Stimulated activated CD8-positive, alpha-beta memory T cell treated with anti-CD3 and anti-CD28 coated beads, Interleukin-4, amount 100 ng/mL, for 24 hours (primary cell): ENCODE data around the gene DNM3.

Experiments used
- DNase-seq: peaks from one replicate; pipeline ENCODE4 v3.0.0-alpha.2; 2020; ENCODE audit warnings: low read depth

DNM3 gene

GRCh38 chr1:172107316-172107975 lies 266.1 kb downstream of the DNM3 start:
- DNase-seq: no peak

GRCh38 chr1:172108161-172108893 lies 267.0 kb downstream of the DNM3 start:
- no peak for DNase-seq

DNA sequence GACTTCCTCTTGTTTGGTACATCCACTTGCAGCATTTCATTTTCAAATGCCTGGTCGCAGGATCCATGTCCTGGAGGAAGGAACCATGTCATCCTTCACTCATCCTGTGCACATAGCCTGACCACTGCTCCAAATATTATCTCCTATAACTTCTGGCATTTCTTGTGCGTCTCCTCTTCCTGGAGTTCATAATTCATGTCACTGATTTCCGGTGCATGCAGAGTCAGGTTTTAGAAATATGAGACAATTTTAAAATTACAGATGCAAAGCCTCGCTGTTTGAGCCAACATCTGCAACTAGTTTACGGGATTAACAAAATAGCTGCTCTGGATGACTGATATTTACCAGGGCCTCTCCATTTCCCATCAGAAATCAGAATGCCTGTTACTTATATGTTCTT lies 268.1 kb downstream of the DNM3 start:
- DNase-seq: no peak

DNA sequence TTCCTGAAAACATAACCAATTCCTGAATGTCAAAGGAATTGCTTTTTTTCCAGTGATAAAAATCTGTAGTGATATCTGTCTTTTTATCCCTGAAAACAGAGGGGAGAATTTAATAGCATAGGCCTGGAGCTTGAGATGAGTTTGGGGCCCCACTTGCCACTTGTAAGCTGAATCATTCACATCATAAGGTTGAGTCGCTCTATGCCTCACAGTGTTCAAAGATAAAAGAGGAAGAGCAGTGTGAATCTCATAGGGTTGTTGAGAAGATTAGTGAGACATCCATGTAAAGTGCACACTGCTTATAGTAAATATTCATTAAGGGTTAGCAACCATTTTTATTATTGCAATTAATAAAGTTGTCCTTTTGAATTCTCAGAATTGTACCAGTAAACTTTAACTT lies 271.3 kb downstream of the DNM3 start:
- DNase-seq: no peak

DNA sequence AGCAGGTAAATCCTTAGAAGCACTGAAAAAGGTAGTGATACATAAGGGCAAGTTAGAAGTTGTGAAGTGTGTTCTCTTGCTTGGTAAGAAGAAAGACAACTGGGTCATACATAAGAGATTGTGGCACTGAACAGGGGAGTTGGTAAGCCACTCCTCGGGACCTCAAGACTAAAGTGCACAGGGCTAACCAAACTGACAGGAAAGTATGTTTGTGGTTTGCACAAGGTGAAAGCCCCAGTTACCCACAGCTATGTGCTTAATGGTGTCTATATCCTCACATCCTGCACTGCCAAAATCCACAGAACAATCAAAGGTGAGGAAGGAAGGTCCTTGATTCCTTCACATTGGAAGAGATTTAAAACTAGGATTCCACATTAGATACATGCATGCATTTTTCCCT lies 276.5 kb downstream of the DNM3 start:
- DNase-seq: no peak

GRCh38 chr1:172118618-172119017 lies 277.3 kb downstream of the DNM3 start:
- DNase-seq: no peak

DNA sequence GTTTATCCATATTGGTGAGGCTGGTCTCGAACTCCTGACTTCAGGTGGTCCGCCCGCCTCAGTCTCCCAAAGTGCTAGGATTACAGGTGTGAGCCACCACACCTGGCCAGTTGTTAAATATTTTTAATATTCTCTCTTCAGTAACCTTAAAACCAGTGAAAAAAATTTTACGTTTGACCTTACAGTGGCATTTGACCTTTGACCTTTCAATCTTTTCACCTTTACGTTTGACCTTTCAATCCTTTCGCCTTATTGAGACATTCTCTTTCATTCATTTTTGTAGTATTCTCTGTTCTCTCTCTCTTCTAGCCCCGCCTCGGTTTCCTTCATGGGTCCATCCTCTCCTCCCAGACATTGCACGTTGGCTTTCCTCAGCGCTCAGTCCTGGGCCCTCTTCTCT lies 277.9 kb downstream of the DNM3 start:
- DNase-seq: no peak

GRCh38 chr1:172120381-172120780 lies 279.1 kb downstream of the DNM3 start:
- no peak for DNase-seq

DNA sequence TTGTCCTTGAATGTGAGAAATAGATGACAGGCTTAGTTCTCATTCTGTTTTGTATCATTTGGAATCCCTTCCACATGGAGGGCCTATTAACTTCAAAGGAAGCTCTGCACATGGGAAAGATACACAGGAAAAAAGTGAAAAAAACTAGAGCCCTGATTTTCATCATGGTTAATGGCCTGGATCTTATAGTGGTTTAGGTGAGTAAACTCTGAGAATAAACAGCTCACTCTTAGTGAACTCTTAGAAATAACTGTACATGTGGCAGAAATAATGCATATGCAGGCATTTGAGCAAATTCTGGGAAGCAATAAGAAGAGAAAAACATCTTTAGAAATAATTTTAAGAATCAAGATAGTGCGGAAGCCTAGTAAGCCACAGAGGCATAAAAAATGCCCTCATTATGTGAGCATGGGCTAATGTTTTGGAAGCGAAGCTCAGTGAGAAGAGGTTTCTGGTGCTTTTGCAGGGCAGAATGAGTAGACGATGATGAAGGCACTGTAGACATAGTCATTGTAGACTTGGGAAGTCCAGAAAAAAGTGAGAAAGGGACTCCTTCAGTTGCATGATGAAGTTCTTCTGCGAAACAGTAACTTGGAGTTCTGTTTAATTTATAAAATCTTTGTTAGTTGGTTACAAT lies 279.9 kb downstream of the DNM3 start:
- no peak for DNase-seq

GRCh38 chr1:172122381-172122780 lies 281.1 kb downstream of the DNM3 start:
- DNase-seq: no peak

- DNase-seq: no peak
Observed at GRCh38 chr1:172125250-172125649, 284.0 kb downstream of the DNM3 start.

- no peak for DNase-seq
Observed at GRCh38 chr1:172125812-172126430, 284.6 kb downstream of the DNM3 start.

- no peak for DNase-seq
Observed at GRCh38 chr1:172132836-172133235, 291.5 kb downstream of the DNM3 start.

GRCh38 chr1:172134087-172134731 lies 292.9 kb downstream of the DNM3 start:
- DNase-seq: no peak

- DNase-seq: no peak
Observed at GRCh38 chr1:172135076-172135672, 293.9 kb downstream of the DNM3 start.

DNA sequence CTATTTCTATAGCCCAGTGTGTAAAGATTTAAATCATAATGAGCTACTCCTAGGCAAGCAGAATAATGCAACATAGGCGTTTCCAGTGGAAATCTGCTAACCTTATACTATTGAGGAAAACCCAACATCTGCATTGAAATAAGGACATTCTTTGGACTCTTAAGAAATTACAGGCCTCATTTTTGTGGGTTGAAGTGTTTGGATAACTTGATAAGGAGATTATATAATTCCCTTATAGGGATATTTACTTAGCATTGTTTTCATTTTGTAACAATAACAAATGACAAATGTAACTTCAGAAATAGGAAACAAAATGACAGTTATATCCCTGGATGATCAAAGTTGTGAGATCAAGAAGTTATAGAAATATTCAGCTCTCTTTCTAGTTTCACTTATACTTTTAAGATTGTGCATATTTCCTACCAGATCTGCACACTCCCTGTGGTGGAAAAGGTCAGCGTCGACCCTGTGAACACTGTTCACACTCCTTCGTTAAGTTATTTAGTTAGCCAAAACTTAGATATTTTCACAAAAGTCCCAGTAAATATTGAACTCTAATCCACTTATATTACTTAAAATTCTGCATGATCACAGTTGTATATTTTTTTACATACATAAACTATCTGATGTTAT lies 294.8 kb downstream of the DNM3 start:
- DNase-seq: no peak

GRCh38 chr1:172136925-172137324 lies 295.6 kb downstream of the DNM3 start:
- DNase-seq: no peak

DNA sequence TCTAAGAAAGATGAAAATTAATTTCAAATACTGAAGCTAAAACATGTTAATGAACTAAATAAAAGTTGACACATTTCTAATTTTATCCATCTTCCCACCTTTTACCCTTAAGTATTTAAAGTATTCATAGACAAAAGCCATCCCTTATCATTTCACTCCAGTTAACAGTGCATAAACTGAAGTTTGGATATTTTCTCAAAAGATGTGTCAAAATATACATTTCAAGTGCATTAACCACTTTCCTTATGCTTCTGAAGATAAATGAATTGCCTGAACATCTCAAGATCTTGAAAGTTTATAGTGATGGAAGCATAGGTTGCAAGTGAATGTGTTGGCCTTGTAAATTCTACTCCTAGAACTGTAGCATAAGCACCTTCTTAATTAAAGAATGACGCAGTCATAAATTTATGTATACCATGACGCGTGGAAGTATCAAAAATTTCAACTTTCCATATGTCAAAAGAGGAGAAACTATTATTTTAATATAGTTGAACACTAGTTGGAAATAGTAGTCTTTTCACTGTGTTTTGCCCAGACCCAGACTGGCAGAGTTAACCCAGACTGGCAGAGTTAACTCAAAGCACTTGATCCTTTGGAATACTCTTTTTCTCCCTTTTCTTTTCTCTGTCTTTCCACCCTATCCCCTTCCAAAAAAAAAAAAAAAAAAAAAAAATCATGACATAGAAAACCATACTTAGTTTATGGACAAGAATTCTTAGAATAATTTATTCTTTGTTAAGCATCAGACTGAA lies 296.6 kb downstream of the DNM3 start:
- no peak for DNase-seq

- DNase-seq: no peak
Observed at GRCh38 chr1:172138634-172139033, 297.3 kb downstream of the DNM3 start.

GRCh38 chr1:172139196-172139595 lies 297.9 kb downstream of the DNM3 start:
- no peak for DNase-seq

GRCh38 chr1:172140072-172140471 lies 298.8 kb downstream of the DNM3 start:
- DNase-seq: no peak
